NCI-H2171 treated with DMSO at 0.1 percent for 48 hours (cell line): ENCODE measurements around the gene CHP2.
"Not testable (repeated sequence)": the region's sequence is repeated elsewhere in the genome, so short reads cannot be mapped to it uniquely, and the experiment has no call there.

Experiments used
- DNase-seq: peaks from one replicate; lab custom pipeline; 2025; lab: John Stamatoyannopoulos, UW

Gene CHP2

DNA sequence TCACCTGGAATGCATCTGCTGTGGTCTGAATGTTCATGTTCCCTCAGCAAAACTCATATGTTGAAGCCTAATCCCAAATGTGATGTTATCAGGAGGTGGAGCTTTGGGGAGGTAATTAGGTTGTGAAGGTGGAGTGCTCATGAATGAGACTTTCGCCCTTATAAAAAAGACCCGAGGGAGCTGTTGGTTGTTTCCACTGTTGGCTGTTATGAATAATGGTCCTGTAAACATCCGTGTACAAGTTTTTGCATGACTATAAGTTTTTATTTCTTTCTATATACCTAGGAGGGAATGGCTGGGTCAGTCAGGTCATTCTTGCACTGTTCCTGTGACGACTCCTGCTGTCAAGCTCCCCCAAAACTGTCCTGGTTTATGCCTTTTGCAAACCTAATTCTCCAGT lies 9.6 kb upstream of the CHP2 start:
- no peak for DNase-seq

DNA sequence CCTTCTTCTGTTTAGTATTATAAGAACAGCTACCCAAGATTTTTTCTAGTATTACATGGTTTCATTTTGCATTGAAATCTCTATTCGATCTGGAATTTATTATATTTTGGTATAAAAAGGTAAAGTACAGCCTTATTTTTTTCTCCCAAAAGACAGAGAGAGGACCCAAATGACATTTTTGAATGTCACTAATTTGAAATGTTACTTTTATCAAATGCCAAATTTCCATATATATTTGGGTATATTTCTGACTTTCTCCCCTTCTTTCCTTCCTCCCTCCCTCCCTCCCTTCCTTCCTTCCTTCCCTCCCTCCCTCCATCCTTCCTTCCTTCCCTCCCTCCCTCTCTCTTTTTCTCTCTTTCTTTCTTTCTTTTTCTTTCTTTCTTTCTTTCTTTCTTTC lies 6.2 kb upstream of the CHP2 start:
- no peak for DNase-seq

DNA sequence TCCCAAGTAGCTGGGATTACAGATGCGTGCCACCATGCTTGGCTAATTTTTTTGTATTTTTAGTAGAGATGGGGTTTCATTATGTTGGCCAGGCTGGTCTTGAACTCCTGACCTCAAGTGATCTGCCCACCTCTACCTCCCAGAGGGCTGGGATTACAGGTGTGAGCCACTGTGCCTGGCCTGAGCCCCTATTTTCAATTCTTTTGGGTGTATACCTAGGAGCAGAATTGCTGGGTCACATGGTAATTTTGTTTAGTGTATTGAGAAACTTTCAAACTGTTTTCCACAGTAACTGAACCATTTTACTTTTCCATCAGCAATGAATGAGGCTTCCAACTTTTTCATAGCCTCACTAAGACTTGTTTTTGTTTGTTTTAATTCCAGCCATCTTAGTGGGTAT lies 3.8 kb upstream of the CHP2 start:
- DNase-seq: not testable (repeated sequence)

GRCh38 chr16:23753908-23754593 lies 775 bp upstream of the CHP2 start:
- no peak for DNase-seq

- DNase-seq: no peak
Observed at GRCh38 chr16:23755484-23755809, 621 bp downstream of the CHP2 start.

DNA sequence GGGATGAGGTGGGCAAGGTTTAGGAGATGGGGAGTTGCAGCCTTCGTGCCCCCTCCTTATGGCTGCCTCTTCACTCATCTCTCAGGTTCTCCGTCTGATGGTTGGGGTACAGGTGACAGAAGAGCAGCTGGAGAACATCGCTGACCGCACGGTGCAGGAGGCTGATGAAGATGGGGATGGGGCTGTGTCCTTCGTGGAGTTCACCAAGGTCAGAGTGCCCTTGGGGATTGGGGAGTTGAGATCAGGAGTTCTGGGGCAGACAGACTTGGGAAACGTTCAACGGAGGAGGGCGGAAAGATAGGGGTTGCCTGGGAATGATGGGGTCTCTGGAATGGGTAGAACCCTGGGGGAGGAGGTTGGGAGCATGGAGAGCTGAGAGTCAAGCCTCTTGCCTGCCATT lies 2.3 kb downstream of the CHP2 start:
- DNase-seq: no peak

DNA sequence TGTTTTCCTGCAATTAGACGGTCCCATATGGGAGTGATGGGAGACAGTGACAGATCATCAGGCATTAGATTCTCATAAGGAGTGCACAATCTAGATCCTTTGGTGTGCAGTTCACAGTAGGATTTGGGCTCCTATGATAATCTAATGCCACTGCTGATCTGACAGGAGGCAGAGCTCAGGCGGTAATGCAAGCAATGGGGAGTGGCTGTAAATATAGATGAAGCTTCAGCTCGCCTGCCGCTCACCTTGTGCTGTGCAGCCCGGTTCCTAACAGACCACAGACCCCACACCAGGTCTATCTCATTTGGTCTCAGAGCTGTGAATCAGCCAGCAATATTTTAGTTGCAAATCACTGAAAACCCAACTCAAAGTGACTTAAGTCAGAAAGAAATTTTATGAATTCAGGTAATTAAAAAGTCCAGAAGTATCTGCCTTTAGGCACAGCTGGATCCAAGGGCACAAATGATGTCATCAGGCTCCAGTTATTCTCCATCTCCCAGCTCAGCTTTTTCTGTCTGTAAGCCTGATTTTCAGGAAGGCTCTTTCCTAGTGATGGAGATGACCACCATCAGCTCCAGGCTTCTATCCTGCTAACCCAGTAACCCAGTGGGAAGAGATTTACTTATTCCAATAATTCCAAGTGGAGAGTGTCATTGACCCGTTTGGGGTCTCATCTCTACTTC lies 3.3 kb downstream of the CHP2 start:
- no peak for DNase-seq

DNA sequence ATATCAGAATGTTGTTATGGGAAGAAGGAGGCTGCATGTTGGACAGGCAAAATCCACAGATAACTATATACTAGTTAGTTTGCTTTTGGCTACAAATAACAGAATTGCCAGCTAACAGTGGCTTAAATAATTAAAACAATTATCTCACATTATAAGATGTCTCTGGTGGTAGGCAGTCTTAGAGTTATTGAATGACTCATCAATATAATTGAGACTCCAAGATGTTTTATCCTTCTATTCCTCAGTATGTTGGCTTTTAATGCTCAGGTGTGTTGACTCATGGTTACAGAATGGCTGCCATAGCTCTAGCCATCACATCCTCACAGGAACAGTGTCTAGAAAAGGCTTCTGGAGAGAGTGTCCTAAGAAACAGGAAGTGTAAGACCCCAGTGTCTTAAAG lies 11.1 kb downstream of the CHP2 start:
- DNase-seq: no peak

- DNase-seq: no peak
Observed at GRCh38 chr16:23768581-23768980, 13.8 kb downstream of the CHP2 start.

DNA sequence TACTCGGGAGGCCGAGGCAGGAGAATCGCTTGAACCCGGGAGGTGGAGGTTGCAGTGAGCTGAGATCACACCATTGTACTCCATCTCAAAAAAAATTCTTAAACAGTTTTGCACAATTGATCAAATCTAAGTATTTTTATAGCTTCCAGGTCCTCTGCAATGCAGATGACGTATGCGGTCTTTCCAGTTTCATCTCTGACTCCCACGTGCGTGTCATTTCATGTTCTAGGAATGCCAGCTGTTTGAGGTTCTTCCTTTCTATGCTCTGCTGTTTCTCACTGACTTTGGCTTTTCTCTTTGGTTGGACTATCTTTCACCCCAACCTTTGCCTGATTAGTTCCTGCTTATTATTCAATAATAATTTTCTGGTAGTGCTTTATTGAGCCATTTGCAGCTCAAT lies 16.2 kb downstream of the CHP2 start:
- DNase-seq: no peak

- DNase-seq: no peak
Observed at GRCh38 chr16:23771642-23772041, 16.8 kb downstream of the CHP2 start.

- no peak for DNase-seq
Observed at GRCh38 chr16:23773339-23773738, 18.5 kb downstream of the CHP2 start.

DNA sequence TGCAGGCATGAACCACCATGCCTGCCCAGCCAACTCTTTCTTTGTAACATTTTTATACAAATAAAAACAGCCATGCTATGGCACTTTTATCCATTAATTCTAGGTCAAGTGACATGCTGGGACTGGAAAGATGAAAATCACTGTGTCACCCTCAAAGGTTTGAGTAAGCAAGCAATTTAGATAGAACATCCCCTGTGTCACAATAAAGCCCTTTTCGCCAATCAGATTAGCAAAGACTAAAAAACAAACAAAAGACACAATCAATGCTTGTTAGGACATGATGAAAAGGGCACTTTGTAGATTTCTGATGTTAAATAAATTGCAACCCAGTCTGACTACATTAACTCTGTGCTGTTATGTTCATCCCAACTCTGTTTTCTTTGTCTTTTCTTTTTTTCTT lies 26.4 kb downstream of the CHP2 start:
- no peak for DNase-seq

DNA sequence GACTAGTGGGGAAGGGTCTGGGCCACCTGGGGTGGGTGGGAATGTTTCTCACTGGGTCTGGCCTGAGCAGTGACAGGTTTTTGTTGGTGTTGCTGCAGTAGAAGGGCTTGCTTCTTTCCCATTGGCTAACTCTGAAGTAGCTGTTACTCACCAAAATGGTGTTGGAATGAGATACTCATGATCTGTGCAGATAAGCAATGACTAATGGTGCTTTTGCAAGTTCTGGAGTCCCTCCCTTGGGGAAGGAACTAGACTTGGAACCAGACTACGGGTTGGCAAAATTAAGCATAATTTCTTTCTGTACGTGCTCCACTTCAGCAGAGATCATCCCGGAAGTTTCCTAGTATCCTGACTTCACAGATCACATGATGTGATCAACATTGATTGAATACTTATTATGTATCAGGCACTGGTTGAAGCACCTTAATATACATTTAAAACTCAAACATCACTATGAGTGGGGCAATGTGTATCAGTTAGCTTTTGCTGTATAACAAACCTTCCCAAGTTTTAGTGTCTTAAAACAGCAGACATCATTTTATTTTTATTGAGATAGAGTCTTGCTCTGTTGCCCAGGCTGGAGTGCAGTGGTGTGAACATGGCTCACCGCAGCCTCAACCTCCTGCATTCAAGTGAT lies 30.1 kb downstream of the CHP2 start:
- DNase-seq: no peak

DNA sequence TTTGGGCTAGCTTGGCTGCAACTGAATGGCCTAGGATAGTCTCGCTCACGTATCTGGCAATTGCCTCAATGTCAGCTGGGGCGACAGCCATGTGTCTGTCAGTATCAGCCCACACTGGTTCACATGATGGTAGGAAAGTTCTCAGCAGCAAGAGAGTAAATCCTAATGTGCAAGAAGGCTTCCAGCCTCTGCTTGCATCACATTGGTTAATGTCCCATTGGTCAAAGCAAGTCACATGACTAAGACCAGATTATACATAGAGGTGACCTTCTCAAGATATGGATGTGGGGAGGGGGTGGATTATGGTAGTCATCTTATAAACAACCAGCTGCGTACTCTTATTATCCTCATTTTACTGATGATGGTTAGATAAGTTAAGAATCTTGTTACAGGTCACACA lies 31.0 kb downstream of the CHP2 start:
- no peak for DNase-seq

DNA sequence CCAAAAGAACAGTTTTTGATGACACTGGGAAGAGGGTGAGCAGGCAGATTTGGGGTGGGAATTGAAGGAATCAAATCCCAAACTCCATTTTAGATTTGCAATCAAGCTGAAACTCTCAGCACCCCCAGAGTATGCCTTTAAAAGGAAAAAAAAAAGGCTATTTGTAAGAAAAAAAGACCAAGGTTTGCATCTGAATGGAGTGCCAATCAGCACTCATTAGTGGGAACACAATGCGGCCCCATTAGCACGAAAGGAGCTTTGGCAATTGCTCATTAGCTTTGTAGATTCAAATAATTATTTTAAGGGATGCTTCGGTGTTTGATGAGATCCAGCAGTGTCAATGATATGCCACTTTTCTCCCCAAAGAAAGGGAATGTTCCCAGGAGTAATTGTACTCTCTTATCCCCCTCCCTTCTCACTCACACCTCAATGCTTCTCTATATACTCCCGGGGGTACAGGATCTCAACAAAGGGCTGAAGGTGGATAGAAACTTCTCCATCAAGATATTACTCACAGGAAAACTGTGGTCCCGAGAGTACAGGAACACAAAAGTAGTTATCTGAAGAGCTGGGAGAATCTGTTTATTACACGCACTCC lies 32.2 kb downstream of the CHP2 start:
- DNase-seq: no peak

DNA sequence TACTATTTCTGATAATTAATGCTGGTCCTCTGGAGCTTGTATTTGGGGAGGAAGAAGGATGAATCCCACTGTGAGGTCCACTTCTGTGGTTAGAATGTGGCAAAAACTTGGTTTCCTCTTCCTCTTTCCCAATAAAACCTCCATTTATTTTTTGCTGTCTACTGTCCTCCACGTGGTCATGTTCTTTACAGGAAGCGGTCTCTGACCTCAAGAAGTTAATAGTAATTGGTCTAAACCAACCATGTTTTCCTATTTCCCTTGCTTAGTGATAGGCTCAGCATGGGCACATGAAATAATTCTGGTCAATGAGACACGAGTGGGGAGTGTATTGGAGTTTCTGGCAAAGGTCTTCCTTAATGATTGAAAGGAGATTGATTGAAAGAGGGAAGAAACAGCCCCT lies 33.9 kb downstream of the CHP2 start:
- no peak for DNase-seq

DNA sequence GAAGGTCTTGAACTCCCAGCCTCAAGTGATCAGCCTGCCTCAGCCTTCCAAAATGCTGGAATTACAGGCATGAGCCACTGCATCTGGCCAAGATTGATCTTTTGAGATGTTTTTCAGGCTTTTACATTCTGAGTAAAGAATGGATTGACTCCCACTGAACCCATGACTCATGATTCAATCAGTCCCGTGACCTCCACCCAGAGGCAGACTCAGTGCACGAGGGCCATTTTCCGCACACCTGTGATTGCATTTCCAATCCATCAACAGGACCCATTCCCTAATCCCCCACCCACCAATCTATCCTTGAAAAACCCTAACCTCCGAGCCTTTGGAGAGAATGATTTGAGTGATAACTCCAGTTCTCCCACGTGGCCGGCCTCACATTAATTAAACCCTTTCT lies 40.6 kb downstream of the CHP2 start:
- no peak for DNase-seq

GRCh38 chr16:23796941-23797340 lies 42.1 kb downstream of the CHP2 start:
- DNase-seq: no peak

- DNase-seq: peak; percentile 35
Observed at GRCh38 chr16:23801378-23801777, 46.6 kb downstream of the CHP2 start.

GRCh38 chr16:23802776-23803175 lies 48.0 kb downstream of the CHP2 start:
- DNase-seq: no peak

DNA sequence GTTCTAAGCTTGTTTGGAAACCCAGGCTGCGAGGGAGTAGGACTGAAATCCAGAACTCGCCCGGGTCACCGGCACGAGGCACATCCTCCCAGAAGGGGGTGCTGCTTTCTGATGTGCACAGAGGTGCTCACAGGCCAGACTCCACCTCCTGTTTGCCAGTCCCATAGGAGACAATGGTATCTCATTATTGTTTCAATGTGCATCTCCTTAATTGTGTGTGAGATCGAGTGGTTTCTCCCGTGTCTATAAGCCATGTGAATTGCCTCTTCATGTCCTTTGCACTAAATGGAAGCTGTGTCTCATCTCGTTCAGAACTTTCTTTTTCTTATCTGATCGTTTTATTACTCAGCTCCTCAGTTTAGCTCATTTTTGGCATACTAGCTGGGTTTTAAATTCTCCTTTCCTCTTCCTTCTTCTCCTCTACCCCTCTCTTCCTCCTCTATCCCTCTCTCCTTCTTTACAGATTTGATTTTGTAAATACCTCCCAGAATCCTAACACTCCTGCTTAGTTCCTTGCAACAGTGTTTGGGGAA lies 48.8 kb downstream of the CHP2 start:
- no peak for DNase-seq

DNA sequence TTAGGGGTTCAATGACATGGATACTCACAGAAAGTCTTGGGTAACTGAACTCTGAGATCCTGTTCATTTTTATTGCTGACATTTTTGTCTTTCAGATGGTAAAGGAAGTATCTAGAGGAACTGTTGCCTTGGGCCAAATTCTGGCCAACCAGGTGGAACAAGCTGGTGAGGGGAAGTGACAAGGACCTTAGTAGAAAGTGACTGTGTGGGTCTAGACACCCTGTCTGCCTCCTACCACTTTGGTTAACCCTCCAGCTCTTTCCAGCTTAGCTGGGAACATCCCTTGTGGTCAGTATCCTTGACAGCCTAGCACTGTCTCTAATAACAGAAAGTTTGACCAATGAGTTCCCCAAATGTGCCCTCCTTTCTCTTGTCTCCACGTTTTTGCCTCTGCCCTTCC lies 52.2 kb downstream of the CHP2 start:
- no peak for DNase-seq
